Parathyroid adenoma (tissue), 2 donors: ENCODE results near the gene MSI2.

Source experiments
- H2AFZ ChIP-seq: fragments of 300-600 bp; sonication (generic); one replicate; pipeline ENCODE4 v1.7.0; 2017; ENCODE audit warnings: antibody characterized with exemption, mild to moderate bottlenecking
- H3K27ac ChIP-seq: fragments of 300-600 bp; sonication (generic); one replicate; pipeline ENCODE4 v1.7.0; 2017
- H3K27me3 ChIP-seq: fragments of 300-600 bp; sonication (generic); one replicate; pipeline ENCODE4 v1.7.0; 2017; ENCODE audit warnings: low read length; ENCODE audit not compliant: control insufficient read depth, insufficient read depth
- H3K36me3 ChIP-seq: fragments of 300-600 bp; sonication (generic); one replicate; pipeline ENCODE4 v1.7.0; 2017; ENCODE audit warnings: low read length; ENCODE audit not compliant: control insufficient read depth, insufficient read depth
- H3K4me1 ChIP-seq: fragments of 300-600 bp; sonication (generic); one replicate; pipeline ENCODE4 v1.7.0; 2017; ENCODE audit warnings: control low read depth
- H3K4me2 ChIP-seq: fragments of 300-600 bp; sonication (generic); one replicate; pipeline ENCODE4 v1.7.0; 2017; ENCODE audit warnings: low read length
- H3K4me3 ChIP-seq: fragments of 300-600 bp; sonication (generic); one replicate; pipeline ENCODE4 v1.7.0; 2017; ENCODE audit warnings: low read depth, low read length
- H3K79me2 ChIP-seq: fragments of 300-600 bp; sonication (generic); one replicate; pipeline ENCODE4 v1.7.0; 2017; ENCODE audit warnings: control low read depth
- H3K9ac ChIP-seq: fragments of 300-600 bp; sonication (generic); one replicate; pipeline ENCODE4 v1.7.0; 2017; ENCODE audit warnings: mild to moderate bottlenecking
- H3K9me3 ChIP-seq: fragments of 300-600 bp; sonication (generic); one replicate; pipeline ENCODE4 v1.7.0; 2017; ENCODE audit warnings: low read length; ENCODE audit not compliant: control insufficient read depth
- CTCF ChIP-seq: fragments of 300-600 bp; sonication (generic); IDR thresholded peaks from one replicate; pipeline ENCODE4 v1.7.0; 2017; ENCODE audit warnings: antibody characterized with exemption, mild to moderate bottlenecking
- donor health status: primary hyperparathyroidism.

Gene MSI2

GRCh38 chr17:57419940-57420550, 163.7 kb downstream of the MSI2 start:
- no peak overlapping the region for H3K9ac ChIP-seq
- no peaks in the 10 kb centered on the region for H3K27me3 ChIP-seq
- no peak overlapping the region for H2AFZ ChIP-seq
- H3K9me3 ChIP-seq: no peaks in the 10 kb centered on the region
- H3K4me1 ChIP-seq: peaks cover 25% of the 10 kb centered on the region
- H3K36me3 ChIP-seq: no peaks in the 10 kb centered on the region
- H3K4me3 ChIP-seq: no peak overlapping the region
- H3K4me2 ChIP-seq: no peak overlapping the region
- H3K79me2 ChIP-seq: peaks cover 73% of the 10 kb centered on the region
- no peak for TF ChIP-seq CTCF
- H3K27ac ChIP-seq: no peak overlapping the region

- Histone ChIP-seq H3K36me3 (no peaks in the 10 kb centered on the region), H3K27ac (no peak overlapping the region), H3K27me3 (no peaks in the 10 kb centered on the region), H3K4me3 (no peak overlapping the region), H2AFZ (no peak overlapping the region), H3K9ac (no peak overlapping the region), H3K79me2 (peaks cover 70% of the 10 kb centered on the region), H3K4me2 (no peak overlapping the region), H3K4me1 (peaks cover 19% of the 10 kb centered on the region), H3K9me3 (no peaks in the 10 kb centered on the region)
- no peak for TF ChIP-seq CTCF
Observed at GRCh38 chr17:57420734-57421717, 164.7 kb downstream of the MSI2 start.

- Histone ChIP-seq H3K4me2 (no peak overlapping the region), H3K4me1 (peaks cover 10% of the 10 kb centered on the region), H3K9ac (no peak overlapping the region), H3K27me3 (no peaks in the 10 kb centered on the region), H3K27ac (no peak overlapping the region), H3K79me2 (peaks cover 64% of the 10 kb centered on the region), H2AFZ (no peak overlapping the region), H3K9me3 (no peaks in the 10 kb centered on the region), H3K36me3 (no peaks in the 10 kb centered on the region), H3K4me3 (no peak overlapping the region)
- TF ChIP-seq CTCF: no peak
Observed at GRCh38 chr17:57422574-57423164, 166.3 kb downstream of the MSI2 start.

GRCh38 chr17:57423541-57423940, 167.2 kb downstream of the MSI2 start:
- Histone ChIP-seq H3K4me3 (no peak overlapping the region), H3K79me2 (peaks cover 66% of the 10 kb centered on the region), H2AFZ (no peak overlapping the region), H3K9ac (no peak overlapping the region), H3K36me3 (no peaks in the 10 kb centered on the region), H3K4me2 (no peak overlapping the region), H3K9me3 (no peaks in the 10 kb centered on the region), H3K4me1 (peaks cover under 1% of the 10 kb centered on the region), H3K27ac (no peak overlapping the region), H3K27me3 (no peaks in the 10 kb centered on the region)
- TF ChIP-seq CTCF: no peak
